ENCODE results near the gene DOK6. TPM values are rescaled to one million over a fixed set of nuclear protein-coding genes. Genes with fewer than 3 reads are reported as not detected.

The DOK6 gene
- total RNA-seq, 1 donor from 2014 or later: not detected

- Mint-ChIP-seq H3K4me3 (no peak overlapping the region), H3K9me3 (peaks cover 7% of the 10 kb centered on the region), H3K27me3 (no peaks in the 10 kb centered on the region), H3K4me1 (no peaks in the 10 kb centered on the region), H3K36me3 (ENCODE audit: low read depth) (no peaks in the 10 kb centered on the region), H3K27ac (no peak overlapping the region)
- intact Hi-C loops (cut with micrococcal nuclease): no loop called here
- no peak for DNase-seq
These were observed 314.6 kb downstream of the DOK6 start for GRCh38 chr18:69715191-69715795.

GRCh38 chr18:69717586-69717985, 316.9 kb downstream of the DOK6 start:
- Mint-ChIP-seq H3K36me3 (ENCODE audit: low read depth) (no peaks in the 10 kb centered on the region), H3K27ac (no peak overlapping the region), H3K27me3 (no peaks in the 10 kb centered on the region), H3K9me3 (peaks cover 7% of the 10 kb centered on the region), H3K4me1 (no peaks in the 10 kb centered on the region), H3K4me3 (no peak overlapping the region)
- intact Hi-C loops (cut with micrococcal nuclease): no loop called here
- DNase-seq: no peak

GRCh38 chr18:69718912-69719547, 318.3 kb downstream of the DOK6 start:
- H3K9me3 Mint-ChIP-seq: peaks cover 7% of the 10 kb centered on the region
- H3K36me3 Mint-ChIP-seq (ENCODE audit: low read depth): no peaks in the 10 kb centered on the region
- H3K4me3 Mint-ChIP-seq: no peak overlapping the region
- no peaks in the 10 kb centered on the region for H3K4me1 Mint-ChIP-seq
- no peaks in the 10 kb centered on the region for H3K27me3 Mint-ChIP-seq
- intact Hi-C loops (cut with micrococcal nuclease): no loop called here
- DNase-seq: no peak
- no peak overlapping the region for H3K27ac Mint-ChIP-seq

- Mint-ChIP-seq H3K4me1 (no peaks in the 10 kb centered on the region), H3K9me3 (peaks cover 7% of the 10 kb centered on the region), H3K27me3 (no peaks in the 10 kb centered on the region), H3K36me3 (ENCODE audit: low read depth) (no peaks in the 10 kb centered on the region), H3K27ac (no peak overlapping the region), H3K4me3 (no peak overlapping the region)
- intact Hi-C loops (cut with micrococcal nuclease): no loop called here
- no peak for DNase-seq
These were observed 319.7 kb downstream of the DOK6 start for GRCh38 chr18:69720422-69720821.

- no peaks in the 10 kb centered on the region for H3K27me3 Mint-ChIP-seq
- H3K4me3 Mint-ChIP-seq: no peak overlapping the region
- no peaks in the 10 kb centered on the region for H3K4me1 Mint-ChIP-seq
- peaks cover 4% of the 10 kb centered on the region for H3K9me3 Mint-ChIP-seq
- DNase-seq: no peak
- no peak overlapping the region for H3K27ac Mint-ChIP-seq
- intact Hi-C loops (cut with micrococcal nuclease): no loop called here
- no peaks in the 10 kb centered on the region for H3K36me3 Mint-ChIP-seq (ENCODE audit: low read depth)
These were observed 322.7 kb downstream of the DOK6 start for GRCh38 chr18:69723434-69723833.

- Mint-ChIP-seq H3K9me3 (no peaks in the 10 kb centered on the region), H3K27ac (no peak overlapping the region), H3K27me3 (no peaks in the 10 kb centered on the region), H3K4me3 (no peak overlapping the region), H3K4me1 (no peaks in the 10 kb centered on the region), H3K36me3 (ENCODE audit: low read depth) (no peaks in the 10 kb centered on the region)
- intact Hi-C loops (cut with micrococcal nuclease): no loop called here
- no peak for DNase-seq
These were observed 324.3 kb downstream of the DOK6 start for GRCh38 chr18:69725009-69725408.

- Mint-ChIP-seq H3K9me3 (no peaks in the 10 kb centered on the region), H3K4me3 (no peak overlapping the region), H3K36me3 (ENCODE audit: low read depth) (no peaks in the 10 kb centered on the region), H3K4me1 (no peaks in the 10 kb centered on the region), H3K27ac (no peak overlapping the region), H3K27me3 (no peaks in the 10 kb centered on the region)
- intact Hi-C loops (cut with micrococcal nuclease): no loop called here
- DNase-seq: no peak
These were observed 325.3 kb downstream of the DOK6 start for GRCh38 chr18:69725855-69726508.

GRCh38 chr18:69727912-69728572, 327.4 kb downstream of the DOK6 start:
- intact Hi-C loops (cut with micrococcal nuclease): no loop called here
- Mint-ChIP-seq H3K27ac (no peak overlapping the region), H3K9me3 (no peaks in the 10 kb centered on the region), H3K4me3 (no peak overlapping the region), H3K4me1 (no peaks in the 10 kb centered on the region), H3K27me3 (no peaks in the 10 kb centered on the region), H3K36me3 (ENCODE audit: low read depth) (no peaks in the 10 kb centered on the region)
- DNase-seq: no peak

GRCh38 chr18:69730664-69731063, 330.0 kb downstream of the DOK6 start:
- DNase-seq: no peak
- H3K4me3 Mint-ChIP-seq: no peak overlapping the region
- intact Hi-C loops (cut with micrococcal nuclease): no loop called here
- no peaks in the 10 kb centered on the region for H3K9me3 Mint-ChIP-seq
- no peaks in the 10 kb centered on the region for H3K36me3 Mint-ChIP-seq (ENCODE audit: low read depth)
- no peaks in the 10 kb centered on the region for H3K4me1 Mint-ChIP-seq
- H3K27me3 Mint-ChIP-seq: no peaks in the 10 kb centered on the region
- H3K27ac Mint-ChIP-seq: no peak overlapping the region

GRCh38 chr18:69734536-69734935, 333.8 kb downstream of the DOK6 start:
- no peak overlapping the region for H3K4me3 Mint-ChIP-seq
- peaks cover 1% of the 10 kb centered on the region for H3K36me3 Mint-ChIP-seq (ENCODE audit: low read depth)
- intact Hi-C loops (cut with micrococcal nuclease): no loop called here
- peaks cover 7% of the 10 kb centered on the region for H3K9me3 Mint-ChIP-seq
- no peaks in the 10 kb centered on the region for H3K27me3 Mint-ChIP-seq
- DNase-seq: no peak
- H3K4me1 Mint-ChIP-seq: no peaks in the 10 kb centered on the region
- no peak overlapping the region for H3K27ac Mint-ChIP-seq

- H3K27ac Mint-ChIP-seq: no peak overlapping the region
These were observed 336.0 kb downstream of the DOK6 start for GRCh38 chr18:69736730-69737129.

GRCh38 chr18:69737851-69738250, 337.2 kb downstream of the DOK6 start:
- Mint-ChIP-seq H3K27me3 (no peaks in the 10 kb centered on the region), H3K4me1 (no peaks in the 10 kb centered on the region), H3K4me3 (no peak overlapping the region), H3K27ac (no peak overlapping the region), H3K36me3 (ENCODE audit: low read depth) (peaks cover 1% of the 10 kb centered on the region), H3K9me3 (peaks cover 7% of the 10 kb centered on the region)
- DNase-seq: no peak
- intact Hi-C loops (cut with micrococcal nuclease): no loop called here

More at GRCh38 chr18:69736730-69737129, 336.0 kb downstream of the DOK6 start:
- H3K27me3 Mint-ChIP-seq: no peaks in the 10 kb centered on the region
- no peak overlapping the region for H3K4me3 Mint-ChIP-seq
- intact Hi-C loops (cut with micrococcal nuclease): no loop called here
- no peaks in the 10 kb centered on the region for H3K4me1 Mint-ChIP-seq
- peaks cover 7% of the 10 kb centered on the region for H3K9me3 Mint-ChIP-seq
- DNase-seq: no peak
- peaks cover 1% of the 10 kb centered on the region for H3K36me3 Mint-ChIP-seq (ENCODE audit: low read depth)

GRCh38 chr18:69747388-69747787, 346.7 kb downstream of the DOK6 start:
- no peak overlapping the region for H3K27ac Mint-ChIP-seq
- peaks cover 10% of the 10 kb centered on the region for H3K9me3 Mint-ChIP-seq
- intact Hi-C loops (cut with micrococcal nuclease): no loop called here
- H3K4me1 Mint-ChIP-seq: no peaks in the 10 kb centered on the region
- H3K36me3 Mint-ChIP-seq (ENCODE audit: low read depth): peaks cover 6% of the 10 kb centered on the region
- no peak overlapping the region for H3K4me3 Mint-ChIP-seq
- no peaks in the 10 kb centered on the region for H3K27me3 Mint-ChIP-seq
- no peak for DNase-seq

- intact Hi-C loops (cut with micrococcal nuclease): no loop called here
- H3K4me3 Mint-ChIP-seq: no peak overlapping the region
- no peak overlapping the region for H3K27ac Mint-ChIP-seq
- H3K36me3 Mint-ChIP-seq (ENCODE audit: low read depth): peaks cover 10% of the 10 kb centered on the region
- peaks cover 21% of the 10 kb centered on the region for H3K9me3 Mint-ChIP-seq
- no peaks in the 10 kb centered on the region for H3K27me3 Mint-ChIP-seq
- peaks cover 8% of the 10 kb centered on the region for H3K4me1 Mint-ChIP-seq
- no peak for DNase-seq
These were observed 352.2 kb downstream of the DOK6 start for GRCh38 chr18:69752737-69753380.

All from activated CD4-positive, alpha-beta T cell treated with anti-CD3 and anti-CD28 coated beads, Interleukin-2, amount 10 ng/mL, durations not matched to agents 24 days and 14 days (primary cell).